Trophoblast cell (in vitro differentiated cells and primary cell): ENCODE data around the gene CDX1.

Experiments
- DNase-seq, 2 donors: peaks; one replicate each; pipeline ENCODE4 v3.0.0-alpha.2; 2016
- H2AFZ ChIP-seq: 2 replicates; pipeline ENCODE4 v1.6.1; 2013; ENCODE audit warnings: low read length, moderate library complexity, mild to moderate bottlenecking; ENCODE audit not compliant: insufficient read depth, poor library complexity
- H2AK5ac ChIP-seq: 2 replicates; pipeline ENCODE4 v1.6.1; 2013; ENCODE audit warnings: mild to moderate bottlenecking, low read length
- H2BK120ac ChIP-seq: 2 replicates; pipeline ENCODE4 v1.6.1; 2013; ENCODE audit warnings: low read length, mild to moderate bottlenecking, moderate library complexity; ENCODE audit not compliant: insufficient read depth, poor library complexity
- H2BK12ac ChIP-seq: 2 replicates; pipeline ENCODE4 v1.6.1; 2013; ENCODE audit warnings: mild to moderate bottlenecking, low read length, moderate library complexity
- H2BK5ac ChIP-seq: 2 replicates; pipeline ENCODE4 v1.6.1; 2013; ENCODE audit warnings: low read length, low read depth, moderate library complexity, mild to moderate bottlenecking; ENCODE audit not compliant: poor library complexity
- H3K14ac ChIP-seq: 2 replicates; pipeline ENCODE4 v1.6.1; 2013; ENCODE audit warnings: mild to moderate bottlenecking, low read length
- H3K18ac ChIP-seq: 2 replicates; pipeline ENCODE4 v1.6.1; 2013; ENCODE audit warnings: mild to moderate bottlenecking, low read length
- H3K23ac ChIP-seq: 2 replicates; pipeline ENCODE4 v1.6.1; 2013; ENCODE audit warnings: low read length
- H3K27ac ChIP-seq: 2 replicates; pipeline ENCODE4 v1.5.1; 2013; ENCODE audit warnings: low read depth, mild to moderate bottlenecking, inconsistent platforms, low read length, moderate library complexity
- H3K27me3 ChIP-seq: 2 replicates; pipeline ENCODE4 v1.6.1; 2013; ENCODE audit warnings: inconsistent platforms, mild to moderate bottlenecking, low read length, moderate library complexity; ENCODE audit not compliant: insufficient read depth
- H3K36me3 ChIP-seq, 2 experiments: 1 replicate in 1 of 2; 2 replicates in 1 of 2; pipeline ENCODE4 v1.6.1; 2013; ENCODE audit warnings: low read length in 2 of 2, mild to moderate bottlenecking in 2 of 2, moderate library complexity in 1 of 2; ENCODE audit not compliant: insufficient read depth in 2 of 2, control insufficient read depth in 1 of 2
- H3K4ac ChIP-seq: 2 replicates; pipeline ENCODE4 v1.6.1; 2013; ENCODE audit warnings: low read depth, mild to moderate bottlenecking, low read length, moderate library complexity
- H3K4me1 ChIP-seq, 2 experiments: 1 replicate in 1 of 2; 2 replicates in 1 of 2; pipeline ENCODE4 v1.6.1; 2013; ENCODE audit warnings: low read length in 2 of 2, mild to moderate bottlenecking in 2 of 2, moderate library complexity in 1 of 2; ENCODE audit not compliant: insufficient read depth in 2 of 2, control insufficient read depth in 1 of 2
- H3K4me2 ChIP-seq: 2 replicates; pipeline ENCODE4 v1.6.1; 2013; ENCODE audit warnings: inconsistent platforms, mild to moderate bottlenecking, low read length, moderate library complexity
- H3K4me3 ChIP-seq: 2 replicates; pipeline ENCODE4 v1.5.1; 2013; ENCODE audit warnings: mild to moderate bottlenecking, low read depth, low read length, inconsistent platforms
- H3K79me1 ChIP-seq: one replicate; pipeline ENCODE4 v1.6.1; 2013; ENCODE audit warnings: low read length
- H3K79me2 ChIP-seq: 2 replicates; pipeline ENCODE4 v1.6.1; 2013; ENCODE audit warnings: low read length, mild to moderate bottlenecking; ENCODE audit not compliant: control insufficient read depth, insufficient read depth, poor library complexity
- H3K9ac ChIP-seq: 2 replicates; pipeline ENCODE4 v1.6.1; 2013; ENCODE audit warnings: mild to moderate bottlenecking, low read length
- H3K9me3 ChIP-seq: 2 replicates; pipeline ENCODE4 v1.6.1; 2013; ENCODE audit warnings: low read depth, mild to moderate bottlenecking, control low read depth, inconsistent platforms, low read length; ENCODE audit not compliant: insufficient read depth
- H4K12ac ChIP-seq: 2 replicates; pipeline ENCODE4 v1.6.1; 2013; ENCODE audit warnings: low read depth, mild to moderate bottlenecking, low read length, moderate library complexity
- H4K8ac ChIP-seq: 2 replicates; pipeline ENCODE4 v1.6.1; 2013; ENCODE audit warnings: low read depth, mild to moderate bottlenecking, low read length, moderate library complexity
- H4K91ac ChIP-seq: one replicate; pipeline ENCODE4 v1.6.1; 2013; ENCODE audit warnings: low read depth, mild to moderate bottlenecking, low read length, moderate library complexity
- WGBS: extraction: QIAGEN DNeasy Blood & Tissue Kit; methylation state at CpG from one replicate; pipeline ENCODE4 v1.1.7; 2013; ENCODE audit warnings: missing lambda C conversion rate; ENCODE audit not compliant: insufficient read length, insufficient coverage; ENCODE audit errors: extremely low coverage; 5-methylcytosine and 5-hydroxymethylcytosine counted together

The CDX1 gene

DNA sequence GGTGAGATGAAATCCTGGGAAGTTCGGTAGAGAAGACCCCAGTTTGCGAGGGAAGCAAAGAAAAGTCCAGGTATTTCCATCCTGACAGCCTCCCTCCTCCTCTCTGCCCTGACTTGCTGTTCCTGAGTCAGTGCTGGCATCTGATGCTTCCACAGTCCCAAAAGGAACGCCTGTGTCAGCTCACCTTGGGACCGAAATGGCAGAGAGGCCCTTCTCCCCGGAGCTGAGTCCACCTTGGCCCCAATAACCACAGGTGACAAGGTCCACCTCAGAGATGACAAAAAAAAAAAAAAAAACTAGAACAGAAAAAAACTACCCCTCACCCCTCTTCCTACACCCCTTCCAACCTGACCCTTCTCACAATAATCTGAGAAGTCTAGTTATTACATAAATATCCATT lies 54.9 kb downstream of the CDX1 start:
- Histone ChIP-seq H3K4me3 (no peak overlapping the region), H3K9ac (no peak overlapping the region), H3K36me3 (no peaks in the 10 kb centered on the region), H3K23ac (no peak overlapping the region), H2AFZ (no peak overlapping the region), H3K4me1 (peaks cover 3 to 4% of the 10 kb centered on the region in 2 experiments), H3K4me2 (no peak overlapping the region), H3K4ac (no peak overlapping the region), H3K79me1 (no peaks in the 10 kb centered on the region), H2AK5ac (no peak overlapping the region), H3K18ac (no peak overlapping the region), H2BK120ac (no peak overlapping the region), H2BK5ac (no peak overlapping the region), H4K12ac (no peak overlapping the region), H3K27me3 (no peaks in the 10 kb centered on the region), H2BK12ac (no peak overlapping the region), H3K9me3 (no peaks in the 10 kb centered on the region), H3K79me2 (no peaks in the 10 kb centered on the region), H3K14ac (no peak overlapping the region), H4K8ac (no peak overlapping the region), H3K27ac (no peak overlapping the region), H4K91ac (no peak overlapping the region)
- WGBS, result no CpG with 5 or more reads among the region's 5 CpGs
- DNase-seq, result no peak

DNA sequence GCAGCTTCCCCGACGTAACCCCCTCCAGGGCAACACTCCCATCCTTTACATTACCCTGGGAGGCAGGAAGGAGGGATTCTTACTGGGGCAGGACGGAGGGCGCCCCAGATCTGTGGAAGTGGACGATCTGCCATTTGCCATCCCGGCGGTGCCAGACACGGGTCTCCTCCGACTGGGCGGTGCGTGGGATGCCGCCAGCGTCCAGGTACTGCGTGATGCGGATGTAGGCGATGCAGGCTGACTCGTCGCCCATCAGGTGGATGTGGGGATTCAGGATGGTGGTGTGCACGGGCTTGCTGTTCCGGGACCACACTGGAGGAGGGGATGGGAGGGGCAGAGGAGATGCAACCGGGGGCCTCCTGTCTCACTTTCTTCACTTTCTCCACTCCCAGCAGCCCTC lies 56.3 kb downstream of the CDX1 start:
- H3K4me3 ChIP-seq, result no peak overlapping the region
- H3K27ac ChIP-seq, result no peak overlapping the region
- no peaks in the 10 kb centered on the region for H3K9me3 ChIP-seq
- H3K14ac ChIP-seq, result no peak overlapping the region
- H3K79me1 ChIP-seq, result no peaks in the 10 kb centered on the region
- DNase-seq, result no peak
- H3K27me3 ChIP-seq, result no peaks in the 10 kb centered on the region
- no peaks in the 10 kb centered on the region for H3K36me3 ChIP-seq
- H4K12ac ChIP-seq, result no peak overlapping the region
- H3K4me1 ChIP-seq, result peaks cover 3 to 4% of the 10 kb centered on the region in 2 experiments
- H2AFZ ChIP-seq, result no peak overlapping the region
- no peak overlapping the region for H3K9ac ChIP-seq
- no peak overlapping the region for H3K4ac ChIP-seq
- H2BK5ac ChIP-seq, result no peak overlapping the region
- H2BK120ac ChIP-seq, result no peak overlapping the region
- no peak overlapping the region for H4K91ac ChIP-seq
- no peak overlapping the region for H2BK12ac ChIP-seq
- H3K79me2 ChIP-seq, result no peaks in the 10 kb centered on the region
- no peak overlapping the region for H2AK5ac ChIP-seq
- no peak overlapping the region for H3K23ac ChIP-seq
- no peak overlapping the region for H3K18ac ChIP-seq
- H3K4me2 ChIP-seq, result no peak overlapping the region
- H4K8ac ChIP-seq, result no peak overlapping the region
- no CpG with 5 or more reads among the region's 21 CpGs for WGBS

DNA sequence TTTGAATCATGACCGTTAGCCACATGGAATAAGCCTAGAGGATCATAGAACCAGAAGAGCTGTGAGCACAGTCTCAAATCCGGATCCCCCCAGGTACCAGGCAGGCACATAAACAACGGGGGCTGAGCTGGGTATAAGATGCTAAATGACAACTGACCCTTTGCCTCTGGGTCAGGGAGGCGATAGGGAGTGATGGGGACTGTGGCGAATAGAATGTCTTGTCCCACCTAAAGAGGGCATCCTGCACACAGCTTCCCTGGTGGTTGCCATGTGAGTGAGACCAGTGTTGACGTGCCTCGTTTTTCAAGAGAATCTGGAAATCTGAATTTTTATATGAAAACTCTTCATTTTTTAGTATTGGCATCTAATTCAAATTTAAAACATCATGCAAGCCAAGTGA lies 56.9 kb downstream of the CDX1 start:
- H3K4me2 ChIP-seq, result no peak overlapping the region
- no peaks in the 10 kb centered on the region for H3K79me1 ChIP-seq
- WGBS, result no CpG with 5 or more reads among the region's 7 CpGs

DNA sequence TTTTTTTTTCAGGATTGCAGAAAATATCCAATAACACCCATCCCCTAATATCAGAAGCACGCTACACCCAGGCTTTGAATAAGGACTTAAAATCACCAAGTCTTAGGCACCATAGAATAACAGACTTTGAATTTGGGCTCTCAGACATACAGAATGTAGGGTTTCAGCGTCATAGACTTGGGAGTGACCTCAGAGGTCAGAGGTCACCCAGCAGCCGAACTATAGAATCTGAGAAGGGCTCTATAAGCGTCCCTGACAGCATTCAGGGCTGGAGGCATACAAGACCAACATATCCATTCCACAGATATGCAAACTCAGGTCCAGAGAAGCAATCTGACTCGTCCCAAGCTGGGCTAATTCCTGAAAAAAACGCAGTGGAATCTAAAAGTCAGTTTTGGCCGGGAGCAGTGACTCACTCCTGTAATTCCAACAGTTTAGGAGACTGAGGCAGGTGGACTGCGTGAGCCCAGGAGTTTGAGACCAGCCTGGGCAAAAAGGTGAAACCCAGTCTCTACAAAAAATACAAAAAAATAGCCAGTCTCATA lies 58.0 kb downstream of the CDX1 start:
- no peak overlapping the region for H3K4me2 ChIP-seq
- no peak overlapping the region for H3K27ac ChIP-seq
- H3K23ac ChIP-seq, result no peak overlapping the region
- no peak overlapping the region for H3K9ac ChIP-seq
- H2BK12ac ChIP-seq, result no peak overlapping the region
- no peaks in the 10 kb centered on the region for H3K79me1 ChIP-seq
- H2AFZ ChIP-seq, result no peak overlapping the region
- no peak overlapping the region for H3K4ac ChIP-seq
- no peak overlapping the region for H3K14ac ChIP-seq
- no peaks in the 10 kb centered on the region for H3K9me3 ChIP-seq
- DNase-seq, result no peak
- no peak overlapping the region for H2BK120ac ChIP-seq
- H3K36me3 ChIP-seq, result no peaks in the 10 kb centered on the region
- no peaks in the 10 kb centered on the region for H3K27me3 ChIP-seq
- no peak overlapping the region for H3K4me3 ChIP-seq
- H3K4me1 ChIP-seq, result peaks cover 3 to 4% of the 10 kb centered on the region in 2 experiments
- H2AK5ac ChIP-seq, result no peak overlapping the region
- no peak overlapping the region for H2BK5ac ChIP-seq
- no peak overlapping the region for H4K91ac ChIP-seq
- no CpG with 5 or more reads among the region's 8 CpGs for WGBS
- no peak overlapping the region for H3K18ac ChIP-seq
- H3K79me2 ChIP-seq, result no peaks in the 10 kb centered on the region
- H4K8ac ChIP-seq, result no peak overlapping the region
- no peak overlapping the region for H4K12ac ChIP-seq

More for the DNA sequence above, 56.9 kb downstream of the CDX1 start:
- H2AK5ac ChIP-seq, result no peak overlapping the region
- no peak for DNase-seq
- H2BK12ac ChIP-seq, result no peak overlapping the region
- no peaks in the 10 kb centered on the region for H3K79me2 ChIP-seq
- H3K27me3 ChIP-seq, result no peaks in the 10 kb centered on the region
- no peak overlapping the region for H3K9ac ChIP-seq
- H3K4ac ChIP-seq, result no peak overlapping the region
- no peaks in the 10 kb centered on the region for H3K9me3 ChIP-seq
- no peak overlapping the region for H4K12ac ChIP-seq
- no peak overlapping the region for H3K27ac ChIP-seq
- no peak overlapping the region for H2BK120ac ChIP-seq
- H3K4me1 ChIP-seq, result peaks cover 3 to 4% of the 10 kb centered on the region in 2 experiments
- H4K91ac ChIP-seq, result no peak overlapping the region
- no peak overlapping the region for H2AFZ ChIP-seq
- H3K23ac ChIP-seq, result no peak overlapping the region
- H4K8ac ChIP-seq, result no peak overlapping the region
- no peak overlapping the region for H3K18ac ChIP-seq
- no peaks in the 10 kb centered on the region for H3K36me3 ChIP-seq
- no peak overlapping the region for H2BK5ac ChIP-seq
- no peak overlapping the region for H3K14ac ChIP-seq
- no peak overlapping the region for H3K4me3 ChIP-seq
